Heart right ventricle (tissue), 16 donors: ENCODE data around the gene CELF3. TPM values are rescaled to one million over a fixed set of nuclear protein-coding genes. Genes with fewer than 3 reads are reported as not detected.
A peak's percentile ranks its signal among the peaks of the same experiment; 100 is the strongest.
"Not testable (repeated sequence)": the region's sequence is repeated elsewhere in the genome, so short reads cannot be mapped to it uniquely, and the experiment has no call there.

ENCODE experiments used
- ATAC-seq, 8 donors: fragments of 200-7000 bp; cut with Tn5 transposase; one replicate each; pipeline ENCODE4 v1.9.1; 2020; ENCODE audit warnings: mild to moderate bottlenecking in 8 of 8, moderate library complexity in 8 of 8, moderate number of reproducible peaks in 1 of 8
- DNase-seq, 2 donors: peaks; one replicate each; pipeline ENCODE4 v3.0.0-alpha.2; 2020
- H3K27ac ChIP-seq, 10 donors: fragments of 200-600 bp; sonication (generic) in 2 of 10; one replicate each; pipeline versions ENCODE4 v1.5.0 to v1.8.0; 2020 to 2022; ENCODE audit warnings: mild to moderate bottlenecking in 3 of 10
- H3K27me3 ChIP-seq, 7 donors: fragments of 200-600 bp; one replicate each; pipeline ENCODE4 v1.8.0; 2021 to 2022; ENCODE audit warnings: mild to moderate bottlenecking in 2 of 7
- H3K36me3 ChIP-seq, 9 donors: fragments of 200-600 bp; sonication (generic) in 1 of 9; one replicate each; pipeline versions ENCODE4 v1.5.0 to v1.8.0; 2020 to 2022; ENCODE audit warnings: mild to moderate bottlenecking in 2 of 9
- H3K4me1 ChIP-seq, 9 donors: fragments of 200-600 bp; sonication (generic) in 1 of 9; one replicate each; pipeline versions ENCODE4 v1.5.0 to v1.8.0; 2020 to 2022; ENCODE audit warnings: mild to moderate bottlenecking in 4 of 9
- H3K4me3 ChIP-seq, 10 donors: fragments of 200-600 bp; sonication (generic) in 2 of 10; one replicate each; pipeline versions ENCODE4 v1.5.0 to v1.8.0; 2020 to 2022; ENCODE audit warnings: mild to moderate bottlenecking in 7 of 10, moderate library complexity in 2 of 10
- H3K9me3 ChIP-seq, 11 donors: fragments of 200-600 bp in 10 of 11; sonication (generic) in 2 of 11; one replicate each; pipeline versions ENCODE4 v1.5.0 to v1.8.0; 2013 to 2022; ENCODE audit warnings: mild to moderate bottlenecking in 2 of 11, control low read depth in 1 of 11, moderate library complexity in 1 of 11
- CTCF ChIP-seq, 9 donors: fragments of 200-600 bp; sonication (generic) in 2 of 9; IDR thresholded peaks; one replicate each; pipeline versions ENCODE4 v1.5.0 to v1.8.0; 2021 to 2022; ENCODE audit warnings: antibody characterized with exemption in 9 of 9, mild to moderate bottlenecking in 5 of 9, moderate library complexity in 1 of 9
- WGBS, 2 donors: extraction: QIAGEN DNeasy Blood & Tissue Kit; methylation state at CpG; one replicate each; pipeline ENCODE4 v1.1.7; 2013; ENCODE audit warnings: inconsistent platforms in 1 of 2; 5-methylcytosine and 5-hydroxymethylcytosine counted together
- intact Hi-C, 10 donors: fragments of 100-400 bp; cut with DNase I; formaldehyde crosslinking; loops; one replicate each; pipeline versions ENCODE4 v1.11.1 to v1.14.2; 2022
- polyA plus RNA-seq, 2 donors: library from polyadenylated mRNA; stranded (reverse); fragments of 200-250 nt; gene quantifications; one replicate each; pipeline ENCODE4 v1.2.3, GENCODE V29; 2013
- total RNA-seq, 10 donors: library from RNA; stranded (reverse); fragmentation: NEBNext Ultra II Directional in 3 of 10; extraction: Animal tissue kit (Norgen Biotek cat#: 25700) in 3 of 10; gene quantifications; one replicate each; pipeline versions ENCODE4 v1.2.1 to v1.2.4, GENCODE V29; 2021 to 2023
- donor health status: Arrhythmogenic right ventricular cardiomyopathy.
- donor health status: ischemic (EF 13 %, LVEDD 7.1; RV severe dilation, severe dysfunction).
- donor health status: healthy with polysubstance abuse.
- donor health status: DM: no; HTN: yes; CAD: no.
- donor health status: DM: no; HTN: no; CAD: no.
- donor health status: ischemic (EF 25% LVEDD 6.9; RV normal size, moderate dysfunction).
- donor health status: ischemic (EF 25% LVEDD 5.7; RV mildly dilated, moderate dysfunction).
- donor health status: healthy.
- donor health status: DM: yes; HTN: yes; CAD: no.
- donor health status: Ischemic cardiomyopathy.
- donor health status: ischemic (EF 35%, LVEDD 5.7; RV mildly dilated, moderate dysfunction).
- donor health status: nonischemic (EF 11% LVEDD 7.7; RV severe dilation, severe dysfunction).
- donor health status: DM: yes; HTN: yes; CAD: no.
- donor health status: PGD.
- donor health status: ischemic (EF 29% LVEDD 5.4; RV normal size, mild dysfunction).
- donor health status: nonischemic (EF 23%, LVEDD 6.1; RV moderate dilation, normal function).

Gene CELF3
- total and polyA plus RNA-seq, 12 donors: 0.04 TPM; not detected in 11

GRCh38 chr1:151680391-151680790, 36.2 kb downstream of the CELF3 start:
- intact Hi-C loops: no loop called here
- no peak overlapping the region for H3K27ac ChIP-seq
- no peaks in the 10 kb centered on the region for H3K27me3 ChIP-seq
- DNase-seq (no peak), ATAC-seq (no peak)
- no peaks in the 10 kb centered on the region for H3K9me3 ChIP-seq
- peaks cover 0 to 65% (median 0%) of the 10 kb centered on the region in 9 donors for H3K36me3 ChIP-seq
- WGBS, 2 donors: 84 to 88% methylated on average over 4 of the region's 4 CpGs
- H3K4me3 ChIP-seq: no peak overlapping the region
- peaks cover 0 to 21% (median 3%) of the 10 kb centered on the region in 9 donors for H3K4me1 ChIP-seq
- no peak for TF ChIP-seq CTCF (IDR thresholded peaks at IDR 0.05)

- Histone ChIP-seq H3K4me3 (no peak overlapping the region), H3K4me1 (peaks cover 0 to 4% (median 0%) of the 10 kb centered on the region in 9 donors), H3K27ac (no peak overlapping the region), H3K36me3 (peaks cover 0 to 57% (median 20%) of the 10 kb centered on the region in 9 donors), H3K9me3 (peaks cover 0 to 22% (median 0%) of the 10 kb centered on the region in 11 donors), H3K27me3 (no peaks in the 10 kb centered on the region)
- DNase-seq (no peak), ATAC-seq (no peak)
- WGBS, 2 donors: 76 to 85% methylated on average over 1 of the region's 1 CpG
- intact Hi-C loops: no loop called here
- no peak for TF ChIP-seq CTCF (IDR thresholded peaks at IDR 0.05)
These were observed 43.2 kb downstream of the CELF3 start for GRCh38 chr1:151673407-151673806.

- Histone ChIP-seq H3K4me1 (peaks cover 0 to 21% (median 0%) of the 10 kb centered on the region in 9 donors), H3K9me3 (peaks cover 0 to 22% (median 0%) of the 10 kb centered on the region in 11 donors), H3K36me3 (peaks cover 0 to 58% (median 23%) of the 10 kb centered on the region in 9 donors)
- DNase-seq, H3K27ac ChIP-seq, ATAC-seq, H3K4me3 ChIP-seq, intact Hi-C loops, H3K27me3 ChIP-seq: not testable (repeated sequence)
- 66 to 77% methylated on average over 2 of the region's 2 CpGs for WGBS, 2 donors
These were observed 46.4 kb downstream of the CELF3 start for GRCh38 chr1:151670036-151670675.

- ATAC-seq (no peak), DNase-seq (no peak)
- Histone ChIP-seq H3K27me3 (no peaks in the 10 kb centered on the region), H3K9me3 (peaks cover 0 to 22% (median 0%) of the 10 kb centered on the region in 11 donors), H3K36me3 (peaks cover 0 to 75% (median 23%) of the 10 kb centered on the region in 9 donors), H3K4me3 (no peak overlapping the region), H3K4me1 (peaks cover 0 to 21% (median 0%) of the 10 kb centered on the region in 9 donors), H3K27ac (no peak overlapping the region)
- no peak for TF ChIP-seq CTCF (IDR thresholded peaks at IDR 0.05)
- intact Hi-C loops: no loop called here
- 80 to 85% methylated on average over 3 of the region's 3 CpGs for WGBS, 2 donors
These were observed 48.5 kb downstream of the CELF3 start for GRCh38 chr1:151668090-151668489.

- no peaks in the 10 kb centered on the region for H3K27me3 ChIP-seq
- peak overlapping the region in 2 of 10 donors; percentile 7 to 59 for H3K27ac ChIP-seq
- ATAC-seq: no peak
- H3K36me3 ChIP-seq: peaks cover 0 to 86% (median 24%) of the 10 kb centered on the region in 9 donors
- no peak for DNase-seq
- intact Hi-C loops: no loop called here
- no peak for TF ChIP-seq CTCF (IDR thresholded peaks at IDR 0.05)
- H3K9me3 ChIP-seq: no peaks in the 10 kb centered on the region
- H3K4me3 ChIP-seq: no peak overlapping the region
- peaks cover 0 to 20% (median 0%) of the 10 kb centered on the region in 9 donors for H3K4me1 ChIP-seq
- WGBS, 2 donors: 67 to 77% methylated on average over 6 of the region's 6 CpGs
These were observed 54.9 kb downstream of the CELF3 start for GRCh38 chr1:151661751-151662150.
